ENCODE measurements around the gene ITPR2.

DNA sequence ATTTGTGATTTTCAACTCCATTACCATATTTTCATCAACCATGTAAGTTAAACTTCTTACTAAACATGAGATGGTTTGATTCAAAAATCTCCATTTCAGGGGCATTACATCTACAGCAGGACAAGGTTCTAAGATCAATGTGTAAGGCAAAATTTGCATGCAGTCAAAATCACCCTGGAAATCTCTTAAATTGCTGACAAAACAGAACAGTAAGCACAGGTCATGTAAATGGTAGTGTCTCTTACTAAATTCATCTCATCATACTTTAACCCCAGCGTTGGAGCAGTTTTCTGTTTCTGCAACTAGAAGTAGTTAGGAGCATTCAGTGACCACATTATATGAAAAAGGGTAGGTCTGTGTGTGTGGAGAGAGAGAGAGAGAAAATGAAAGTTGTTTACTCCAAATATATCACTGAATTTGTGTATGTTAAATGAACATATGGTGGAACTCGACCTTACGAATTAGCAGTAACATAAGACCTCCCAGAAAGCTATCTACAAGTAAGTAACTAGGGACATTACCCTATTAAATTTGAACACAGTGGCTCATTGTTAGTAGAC is 410.1 kb downstream of the ITPR2 start:
- TF ChIP-seq, protein P1, sequence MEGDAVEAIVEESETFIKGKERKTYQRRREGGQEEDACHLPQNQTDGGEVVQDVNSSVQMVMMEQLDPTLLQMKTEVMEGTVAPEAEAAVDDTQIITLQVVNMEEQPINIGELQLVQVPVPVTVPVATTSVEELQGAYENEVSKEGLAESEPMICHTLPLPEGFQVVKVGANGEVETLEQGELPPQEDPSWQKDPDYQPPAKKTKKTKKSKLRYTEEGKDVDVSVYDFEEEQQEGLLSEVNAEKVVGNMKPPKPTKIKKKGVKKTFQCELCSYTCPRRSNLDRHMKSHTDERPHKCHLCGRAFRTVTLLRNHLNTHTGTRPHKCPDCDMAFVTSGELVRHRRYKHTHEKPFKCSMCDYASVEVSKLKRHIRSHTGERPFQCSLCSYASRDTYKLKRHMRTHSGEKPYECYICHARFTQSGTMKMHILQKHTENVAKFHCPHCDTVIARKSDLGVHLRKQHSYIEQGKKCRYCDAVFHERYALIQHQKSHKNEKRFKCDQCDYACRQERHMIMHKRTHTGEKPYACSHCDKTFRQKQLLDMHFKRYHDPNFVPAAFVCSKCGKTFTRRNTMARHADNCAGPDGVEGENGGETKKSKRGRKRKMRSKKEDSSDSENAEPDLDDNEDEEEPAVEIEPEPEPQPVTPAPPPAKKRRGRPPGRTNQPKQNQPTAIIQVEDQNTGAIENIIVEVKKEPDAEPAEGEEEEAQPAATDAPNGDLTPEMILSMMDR (IDR thresholded peaks at IDR 0.05; ENCODE audit: low read length) = no peak
- no peak for TF ChIP-seq EZH2 (IDR thresholded peaks at IDR 0.05; ENCODE audit: borderline replicate concordance, low read length)

Measured in OCI-LY1 (cell line).